Immature natural killer cell (primary cell): Measurements from ENCODE around the gene RNGTT. TPM values are rescaled to one million over a fixed set of nuclear protein-coding genes. Genes with fewer than 3 reads are reported as not detected.
"Not testable (repeated sequence)": the region's sequence is repeated elsewhere in the genome, so short reads cannot be mapped to it uniquely, and the experiment has no call there.

Source experiments
- DNase-seq, 3 donors: peaks; one replicate each; pipeline ENCODE4 v3.0.0; 2022; ENCODE audit warnings: mixed read lengths in 1 of 3
- H3K27ac Mint-ChIP-seq, 6 donors: one replicate each; pipeline ENCODE4 v1.8.0; 2020; ENCODE audit warnings: mixed read lengths in 6 of 6, mild to moderate bottlenecking in 5 of 6, inconsistent platforms in 4 of 6, moderate library complexity in 3 of 6
- H3K27me3 Mint-ChIP-seq, 3 donors: one replicate each; pipeline ENCODE4 v1.8.0; 2020 to 2021; ENCODE audit warnings: low read depth in 3 of 3, mild to moderate bottlenecking in 3 of 3, mixed read lengths in 3 of 3, moderate library complexity in 3 of 3, inconsistent platforms in 1 of 3
- H3K36me3 Mint-ChIP-seq, 3 donors: one replicate each; pipeline ENCODE4 v1.8.0; 2020; ENCODE audit warnings: mixed read lengths in 3 of 3, inconsistent platforms in 2 of 3, mild to moderate bottlenecking in 2 of 3
- H3K4me1 Mint-ChIP-seq, 2 donors: one replicate each; pipeline ENCODE4 v1.8.0; 2020; ENCODE audit warnings: inconsistent platforms in 2 of 2, mild to moderate bottlenecking in 2 of 2, mixed read lengths in 2 of 2, moderate library complexity in 1 of 2
- H3K4me3 Mint-ChIP-seq, 5 donors: one replicate each; pipeline ENCODE4 v1.8.0; 2020; ENCODE audit warnings: mild to moderate bottlenecking in 5 of 5, mixed read lengths in 5 of 5, inconsistent platforms in 3 of 5, moderate library complexity in 3 of 5
- H3K9me3 Mint-ChIP-seq, 6 donors: one replicate each; pipeline ENCODE4 v1.8.0; 2020; ENCODE audit warnings: mild to moderate bottlenecking in 6 of 6, mixed read lengths in 6 of 6, inconsistent platforms in 4 of 6, moderate library complexity in 3 of 6
- polyA plus RNA-seq, 3 donors: library from polyadenylated mRNA; unstranded; fragments of 300-500 nt; fragmentation: Illumina TruSeq; gene quantifications; one replicate each; pipeline ENCODE4 v1.2.3, GENCODE V29; 2021

The RNGTT gene
- polyA plus RNA-seq, 3 donors from 2014 or later, result 11.9 to 22.3 (median 18.9) TPM

GRCh38 chr6:88815491-88815890 lies 147.9 kb downstream of the RNGTT start:
- peaks cover 15 to 22% of the 10 kb centered on the region in 2 donors for H3K4me1 Mint-ChIP-seq
- no peaks in the 10 kb centered on the region for H3K36me3 Mint-ChIP-seq
- no peak overlapping the region for H3K27ac Mint-ChIP-seq
- H3K27me3 Mint-ChIP-seq, result no peaks in the 10 kb centered on the region
- H3K4me3 Mint-ChIP-seq, result no peak overlapping the region
- H3K9me3 Mint-ChIP-seq, result no peaks in the 10 kb centered on the region
- DNase-seq, result no peak

- Mint-ChIP-seq H3K27me3 (no peaks in the 10 kb centered on the region), H3K27ac (no peak overlapping the region), H3K9me3 (no peaks in the 10 kb centered on the region), H3K4me1 (peaks cover 15 to 20% of the 10 kb centered on the region in 2 donors), H3K4me3 (no peak overlapping the region), H3K36me3 (no peaks in the 10 kb centered on the region)
- no peak for DNase-seq
Measured at GRCh38 chr6:88814909-88815308, 148.5 kb downstream of the RNGTT start.

- peaks cover 0 to 6% (median 5%) of the 10 kb centered on the region in 3 donors for H3K36me3 Mint-ChIP-seq
- DNase-seq, result no peak
- H3K4me3 Mint-ChIP-seq, result no peak overlapping the region
- H3K9me3 Mint-ChIP-seq, result no peaks in the 10 kb centered on the region
- no peaks in the 10 kb centered on the region for H3K27me3 Mint-ChIP-seq
- H3K27ac Mint-ChIP-seq, result peak overlapping the region in 1 of 6 donors; percentile 69
- peaks cover 9 to 12% of the 10 kb centered on the region in 2 donors for H3K4me1 Mint-ChIP-seq
Measured at GRCh38 chr6:88813045-88813444, 150.4 kb downstream of the RNGTT start.

- no peak overlapping the region for H3K27ac Mint-ChIP-seq
- H3K4me3 Mint-ChIP-seq, result no peak overlapping the region
Measured at GRCh38 chr6:88810701-88811100, 152.7 kb downstream of the RNGTT start.

GRCh38 chr6:88810089-88810488 lies 153.3 kb downstream of the RNGTT start:
- H3K4me1 Mint-ChIP-seq, result peaks cover 15 to 17% of the 10 kb centered on the region in 2 donors
- H3K27ac Mint-ChIP-seq, result no peak overlapping the region
- H3K27me3 Mint-ChIP-seq, result peaks cover 0 to 2% (median 0%) of the 10 kb centered on the region in 3 donors
- no peak overlapping the region for H3K4me3 Mint-ChIP-seq
- peaks cover 3 to 16% (median 10%) of the 10 kb centered on the region in 6 donors for H3K9me3 Mint-ChIP-seq
- H3K36me3 Mint-ChIP-seq, result peaks cover 20 to 26% (median 23%) of the 10 kb centered on the region in 3 donors
- DNase-seq, result no peak

More at GRCh38 chr6:88810701-88811100, 152.7 kb downstream of the RNGTT start:
- peaks cover 0 to 2% (median 0%) of the 10 kb centered on the region in 3 donors for H3K27me3 Mint-ChIP-seq
- no peak for DNase-seq
- H3K4me1 Mint-ChIP-seq, result peaks cover 11 to 12% of the 10 kb centered on the region in 2 donors
- H3K9me3 Mint-ChIP-seq, result peaks cover 3 to 16% (median 10%) of the 10 kb centered on the region in 6 donors
- peaks cover 17 to 23% (median 20%) of the 10 kb centered on the region in 3 donors for H3K36me3 Mint-ChIP-seq

- Mint-ChIP-seq H3K4me1 (peaks cover 18 to 22% of the 10 kb centered on the region in 2 donors), H3K36me3 (peaks cover 20 to 26% (median 24%) of the 10 kb centered on the region in 3 donors), H3K9me3 (peaks cover 3 to 16% (median 10%) of the 10 kb centered on the region in 6 donors), H3K27ac (no peak overlapping the region), H3K27me3 (peaks cover 0 to 3% (median 0%) of the 10 kb centered on the region in 3 donors), H3K4me3 (no peak overlapping the region)
- DNase-seq, result no peak
Measured at GRCh38 chr6:88808381-88808780, 155.0 kb downstream of the RNGTT start.

GRCh38 chr6:88807622-88808021 lies 155.8 kb downstream of the RNGTT start:
- peaks cover 0 to 3% (median 0%) of the 10 kb centered on the region in 3 donors for H3K27me3 Mint-ChIP-seq
- H3K4me3 Mint-ChIP-seq, result no peak overlapping the region
- peaks cover 18 to 27% of the 10 kb centered on the region in 2 donors for H3K4me1 Mint-ChIP-seq
- DNase-seq, result no peak
- peaks cover 20 to 31% (median 30%) of the 10 kb centered on the region in 3 donors for H3K36me3 Mint-ChIP-seq
- peaks cover 3 to 16% (median 10%) of the 10 kb centered on the region in 6 donors for H3K9me3 Mint-ChIP-seq
- H3K27ac Mint-ChIP-seq, result no peak overlapping the region

GRCh38 chr6:88806728-88807127 lies 156.7 kb downstream of the RNGTT start:
- peaks cover 3 to 16% (median 10%) of the 10 kb centered on the region in 6 donors for H3K9me3 Mint-ChIP-seq
- H3K27me3 Mint-ChIP-seq, result peaks cover 0 to 3% (median 0%) of the 10 kb centered on the region in 3 donors
- peaks cover 24 to 35% (median 34%) of the 10 kb centered on the region in 3 donors for H3K36me3 Mint-ChIP-seq
- no peak for DNase-seq
- peaks cover 21 to 31% of the 10 kb centered on the region in 2 donors for H3K4me1 Mint-ChIP-seq
- H3K27ac Mint-ChIP-seq, result no peak overlapping the region
- H3K4me3 Mint-ChIP-seq, result no peak overlapping the region

GRCh38 chr6:88804701-88805100 lies 158.7 kb downstream of the RNGTT start:
- H3K36me3 Mint-ChIP-seq, result peaks cover 32 to 44% (median 38%) of the 10 kb centered on the region in 3 donors
- peaks cover 0 to 3% (median 0%) of the 10 kb centered on the region in 3 donors for H3K27me3 Mint-ChIP-seq
- peaks cover 25 to 33% of the 10 kb centered on the region in 2 donors for H3K4me1 Mint-ChIP-seq
- H3K4me3 Mint-ChIP-seq, result no peak overlapping the region
- H3K9me3 Mint-ChIP-seq, result peaks cover 3 to 16% (median 10%) of the 10 kb centered on the region in 6 donors
- no peak for DNase-seq
- peak overlapping the region in 1 of 6 donors; percentile 6 for H3K27ac Mint-ChIP-seq

- no peak for DNase-seq
- Mint-ChIP-seq H3K4me3 (no peak overlapping the region), H3K9me3 (no peaks in the 10 kb centered on the region), H3K4me1 (peaks cover 2 to 4% of the 10 kb centered on the region in 2 donors), H3K27me3 (peaks cover 0 to 4% (median 3%) of the 10 kb centered on the region in 3 donors), H3K36me3 (peaks cover 0 to 7% (median 7%) of the 10 kb centered on the region in 3 donors), H3K27ac (no peak overlapping the region)
Measured at GRCh38 chr6:88785478-88785877, 177.9 kb downstream of the RNGTT start.

- peak; percentile 35 to 60 (median 55) for DNase-seq
- Mint-ChIP-seq H3K4me1 (peaks cover 2 to 6% of the 10 kb centered on the region in 2 donors), H3K4me3 (no peak overlapping the region), H3K36me3 (peaks cover 7 to 15% (median 14%) of the 10 kb centered on the region in 3 donors), H3K27me3 (peaks cover 0 to 8% (median 0%) of the 10 kb centered on the region in 3 donors), H3K9me3 (no peaks in the 10 kb centered on the region), H3K27ac (peak overlapping the region in 1 of 6 donors; percentile 42)
Measured at GRCh38 chr6:88780714-88781389, 182.6 kb downstream of the RNGTT start.

GRCh38 chr6:88775866-88776571 lies 187.4 kb downstream of the RNGTT start:
- DNase-seq, result no peak
- peaks cover 2 to 6% of the 10 kb centered on the region in 2 donors for H3K4me1 Mint-ChIP-seq
- peaks cover 0 to 3% (median 0%) of the 10 kb centered on the region in 3 donors for H3K27me3 Mint-ChIP-seq
- H3K36me3 Mint-ChIP-seq, result peaks cover 7 to 19% (median 15%) of the 10 kb centered on the region in 3 donors
- H3K4me3 Mint-ChIP-seq, result no peak overlapping the region
- H3K9me3 Mint-ChIP-seq, result no peaks in the 10 kb centered on the region
- no peak overlapping the region for H3K27ac Mint-ChIP-seq

GRCh38 chr6:88768114-88768513 lies 195.3 kb downstream of the RNGTT start:
- H3K4me3 Mint-ChIP-seq, DNase-seq, H3K27ac Mint-ChIP-seq, H3K4me1 Mint-ChIP-seq, H3K27me3 Mint-ChIP-seq, H3K9me3 Mint-ChIP-seq: not testable (repeated sequence)
- peaks cover 4 to 17% (median 6%) of the 10 kb centered on the region in 3 donors for H3K36me3 Mint-ChIP-seq

GRCh38 chr6:88764081-88764480 lies 199.3 kb downstream of the RNGTT start:
- no peak overlapping the region for H3K4me3 Mint-ChIP-seq
- H3K36me3 Mint-ChIP-seq, result peaks cover 4 to 12% (median 6%) of the 10 kb centered on the region in 3 donors
- DNase-seq, result no peak
- H3K27me3 Mint-ChIP-seq, result peaks cover 0 to 2% (median 0%) of the 10 kb centered on the region in 3 donors
- H3K27ac Mint-ChIP-seq, result no peak overlapping the region
- no peaks in the 10 kb centered on the region for H3K9me3 Mint-ChIP-seq
- H3K4me1 Mint-ChIP-seq, result no peaks in the 10 kb centered on the region
